SU-DHL-6 (cell line): ENCODE data around the gene PRPF40A.

Source experiments
- H2AFZ ChIP-seq: fragments of 200-600 bp; sonication (generic); 2 replicates; pipeline ENCODE4 v1.6.1; 2014; ENCODE audit warnings: low read depth, mild to moderate bottlenecking, moderate library complexity, mixed read lengths, antibody characterized with exemption, low read length; ENCODE audit not compliant: severe bottlenecking
- H3F3A ChIP-seq: fragments of 200-600 bp; shearing (Covaris generic); 2 replicates; pipeline ENCODE4 v1.6.0; 2016; ENCODE audit warnings: antibody characterized with exemption, mild to moderate bottlenecking; ENCODE audit not compliant: insufficient read depth
- H3K27ac ChIP-seq: fragments of 200-600 bp; sonication (generic); 2 replicates; pipeline ENCODE4 v1.5.1; 2016; ENCODE audit warnings: low read depth, mild to moderate bottlenecking, low read length, moderate library complexity, mixed read lengths
- H3K27me3 ChIP-seq: fragments of 200-600 bp; sonication (generic), shearing (Covaris generic); 2 replicates; pipeline ENCODE4 v1.6.0; 2014; ENCODE audit warnings: mild to moderate bottlenecking, low read length
- H3K36me3 ChIP-seq: fragments of 200-600 bp; sonication (generic); 2 replicates; pipeline ENCODE4 v1.6.1; 2014; ENCODE audit warnings: mild to moderate bottlenecking, low read length, mixed read lengths
- H3K4me2 ChIP-seq: fragments of 300-600, 200-600 bp; shearing (Covaris generic), sonication (generic); 2 replicates; pipeline ENCODE4 v1.6.0; 2014; ENCODE audit warnings: low read length, low read depth, mild to moderate bottlenecking; ENCODE audit not compliant: poor library complexity, severe bottlenecking
- H3K4me3 ChIP-seq: fragments of 200-600 bp; sonication (generic); 2 replicates; pipeline ENCODE4 v1.5.1; 2014; ENCODE audit warnings: antibody characterized with exemption, low read length, mild to moderate bottlenecking, mixed read lengths; ENCODE audit not compliant: insufficient read depth, poor library complexity, severe bottlenecking
- H3K79me2 ChIP-seq: fragments of 200-600 bp; sonication (generic); 2 replicates; pipeline ENCODE4 v1.6.1; 2014; ENCODE audit warnings: mild to moderate bottlenecking, low read length, moderate library complexity; ENCODE audit not compliant: insufficient read depth
- H3K9ac ChIP-seq: fragments of 200-600 bp; sonication (generic); 2 replicates; pipeline ENCODE4 v1.7.0; 2014; ENCODE audit warnings: mild to moderate bottlenecking, low read length
- H3K9me2 ChIP-seq: fragments of 200-600 bp; sonication (generic); replicated peaks from 2 replicates; pipeline ENCODE4 v1.6.1; 2014; ENCODE audit warnings: low read length; ENCODE audit not compliant: insufficient read depth
- H3K9me3 ChIP-seq: fragments of 200-600 bp; sonication (generic); 2 replicates; pipeline ENCODE4 v1.6.1; 2014; ENCODE audit warnings: low read length, mixed read lengths; ENCODE audit not compliant: insufficient read depth
- H4K20me1 ChIP-seq: fragments of 200-600 bp; sonication (generic); 2 replicates; pipeline ENCODE4 v1.6.1; 2014; ENCODE audit warnings: low read depth, mild to moderate bottlenecking, antibody characterized with exemption, low read length, moderate library complexity, mixed read lengths
- CTCF ChIP-seq: fragments of 200-600 bp; sonication (generic); IDR thresholded peaks from one replicate; pipeline ENCODE4 v1.5.1; 2017; ENCODE audit warnings: antibody characterized with exemption, mild to moderate bottlenecking, low read length, moderate library complexity; ENCODE audit not compliant: insufficient read depth, poor library complexity, severe bottlenecking
- EZH2phosphoT487 ChIP-seq: fragments of 200-600 bp; sonication (generic), shearing (Covaris generic); conservative IDR thresholded peaks from 2 replicates; pipeline ENCODE4 v1.6.1; 2018; ENCODE audit warnings: mild to moderate bottlenecking, antibody characterized with exemption, low read length, moderate library complexity, mixed read lengths

The PRPF40A gene

DNA sequence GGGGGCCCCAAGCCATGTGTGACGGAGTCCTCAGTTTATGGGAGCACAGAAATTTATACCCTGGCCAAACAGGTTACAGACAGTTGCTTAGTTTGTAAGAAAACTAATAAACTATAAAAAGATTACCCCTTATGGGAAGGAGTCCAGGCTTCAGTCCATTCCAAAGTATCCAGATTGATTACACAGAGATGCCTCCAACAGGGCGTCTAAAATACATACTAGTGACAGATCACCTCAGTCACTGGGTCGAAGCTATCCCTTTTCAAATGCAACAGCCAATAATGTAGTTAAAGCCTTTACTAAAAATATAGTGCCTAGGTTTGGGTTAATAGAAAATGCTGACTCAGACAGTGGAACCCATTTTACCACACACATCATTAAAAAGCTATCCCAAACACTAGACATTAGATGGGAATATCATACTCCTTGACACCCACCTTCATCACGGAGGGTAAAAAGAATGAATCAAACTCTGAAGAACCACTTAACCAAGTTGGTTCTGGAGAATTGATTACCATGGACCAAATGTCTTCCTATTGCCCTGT lies 10.7 kb downstream of the PRPF40A start:
- H3K9me3 ChIP-seq, result no peaks in the 10 kb centered on the region
- no peak overlapping the region for H3K27ac ChIP-seq
- peaks cover 25% of the 10 kb centered on the region for H3K36me3 ChIP-seq
- peaks cover 78% of the 10 kb centered on the region for H4K20me1 ChIP-seq
- TF ChIP-seq EZH2phosphoT487 (no peak), CTCF (no peak)
- H3K27me3 ChIP-seq, result no peaks in the 10 kb centered on the region
- H3F3A ChIP-seq, result no peaks in the 10 kb centered on the region
- no peak overlapping the region for H2AFZ ChIP-seq
- peaks cover 100% of the 10 kb centered on the region for H3K79me2 ChIP-seq
- H3K9me2 ChIP-seq, result no peaks in the 10 kb centered on the region
- H3K4me3 ChIP-seq, result no peak overlapping the region
- no peak overlapping the region for H3K4me2 ChIP-seq
- no peak overlapping the region for H3K9ac ChIP-seq

DNA sequence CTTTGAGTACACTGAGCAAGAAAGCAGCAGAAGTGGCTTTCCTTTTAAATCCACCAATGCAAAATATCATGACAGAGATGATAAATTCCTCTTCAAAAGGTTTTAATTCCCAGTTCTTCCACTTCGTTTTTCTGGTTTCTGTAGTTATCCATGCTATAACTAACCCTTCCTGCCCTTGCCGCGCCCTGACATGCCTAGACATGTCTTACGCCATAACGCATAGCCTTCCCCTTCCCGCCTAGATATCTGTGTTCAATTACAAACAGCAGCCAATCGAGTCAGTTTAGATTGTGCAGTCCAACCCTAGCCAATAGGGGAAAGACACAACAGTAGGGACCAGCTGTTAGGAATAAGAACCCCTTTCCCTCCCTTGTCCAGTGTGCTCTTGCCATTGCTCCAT lies 16.1 kb downstream of the PRPF40A start:
- Histone ChIP-seq H3K79me2 (peaks cover 100% of the 10 kb centered on the region), H3K36me3 (peaks cover 15% of the 10 kb centered on the region), H4K20me1 (peaks cover 93% of the 10 kb centered on the region), H3K27ac (no peak overlapping the region), H2AFZ (no peak overlapping the region), H3K9ac (no peak overlapping the region), H3K9me3 (no peaks in the 10 kb centered on the region), H3K4me2 (no peak overlapping the region), H3K9me2 (no peaks in the 10 kb centered on the region), H3K4me3 (no peak overlapping the region), H3F3A (peaks cover 3% of the 10 kb centered on the region; the same call in 1 of the 2 replicates), H3K27me3 (no peaks in the 10 kb centered on the region)
- no peak for TF ChIP-seq CTCF

DNA sequence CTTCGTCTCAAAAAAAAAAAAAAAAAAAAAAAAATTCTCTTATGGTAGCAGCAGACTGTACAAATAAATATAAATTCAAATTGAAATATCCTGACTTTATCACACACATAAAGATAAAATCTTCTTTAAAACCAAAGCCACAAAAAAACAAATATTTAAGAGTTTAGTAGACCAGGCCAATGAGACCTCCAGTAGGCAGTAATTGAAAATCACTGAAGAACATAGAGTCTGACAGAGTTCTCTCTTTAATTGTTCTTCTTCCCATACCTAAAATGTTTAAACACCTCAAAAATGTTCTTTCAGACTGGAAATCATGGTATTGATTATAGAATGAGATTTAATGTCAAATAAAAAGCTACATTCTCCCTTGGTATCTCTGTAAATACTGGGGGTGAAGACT lies 20.8 kb downstream of the PRPF40A start:
- no peak overlapping the region for H3K27ac ChIP-seq
- TF ChIP-seq EZH2phosphoT487 (no peak), CTCF (no peak)

GRCh38 chr2:152695763-152696162 lies 21.5 kb downstream of the PRPF40A start:
- H3K4me3 ChIP-seq, result no peak overlapping the region
- no peak overlapping the region for H2AFZ ChIP-seq
- no peaks in the 10 kb centered on the region for H3K9me2 ChIP-seq
- H3K9me3 ChIP-seq, result no peaks in the 10 kb centered on the region
- H3K27ac ChIP-seq, result no peak overlapping the region
- peaks cover 83% of the 10 kb centered on the region for H3K79me2 ChIP-seq
- H3K9ac ChIP-seq, result no peak overlapping the region
- H4K20me1 ChIP-seq, result peaks cover 61% of the 10 kb centered on the region
- H3K27me3 ChIP-seq, result no peaks in the 10 kb centered on the region
- no peak overlapping the region for H3K4me2 ChIP-seq
- peaks cover 10% of the 10 kb centered on the region; the same call in 1 of the 2 replicates for H3F3A ChIP-seq
- TF ChIP-seq CTCF (no peak), EZH2phosphoT487 (no peak)
- H3K36me3 ChIP-seq, result peaks cover 40% of the 10 kb centered on the region

More for the DNA sequence above, 20.8 kb downstream of the PRPF40A start:
- no peaks in the 10 kb centered on the region for H3K9me2 ChIP-seq
- H3K9ac ChIP-seq, result no peak overlapping the region
- no peak overlapping the region for H3K4me2 ChIP-seq
- peaks cover 5% of the 10 kb centered on the region; the same call in 1 of the 2 replicates for H3F3A ChIP-seq
- H3K79me2 ChIP-seq, result peaks cover 90% of the 10 kb centered on the region
- H4K20me1 ChIP-seq, result peaks cover 66% of the 10 kb centered on the region
- no peak overlapping the region for H3K4me3 ChIP-seq
- no peaks in the 10 kb centered on the region for H3K9me3 ChIP-seq
- no peak overlapping the region for H2AFZ ChIP-seq
- peaks cover 35% of the 10 kb centered on the region for H3K36me3 ChIP-seq
- no peaks in the 10 kb centered on the region for H3K27me3 ChIP-seq
